ENCODE results near the gene LMO7. TPM values are rescaled to one million over a fixed set of nuclear protein-coding genes. Genes with fewer than 3 reads are reported as not detected.

Gene LMO7
- total and polyA plus RNA-seq, 2 of the 4 experiments (the other 2 are of a cell fraction) = 266 to 367 TPM

DNA sequence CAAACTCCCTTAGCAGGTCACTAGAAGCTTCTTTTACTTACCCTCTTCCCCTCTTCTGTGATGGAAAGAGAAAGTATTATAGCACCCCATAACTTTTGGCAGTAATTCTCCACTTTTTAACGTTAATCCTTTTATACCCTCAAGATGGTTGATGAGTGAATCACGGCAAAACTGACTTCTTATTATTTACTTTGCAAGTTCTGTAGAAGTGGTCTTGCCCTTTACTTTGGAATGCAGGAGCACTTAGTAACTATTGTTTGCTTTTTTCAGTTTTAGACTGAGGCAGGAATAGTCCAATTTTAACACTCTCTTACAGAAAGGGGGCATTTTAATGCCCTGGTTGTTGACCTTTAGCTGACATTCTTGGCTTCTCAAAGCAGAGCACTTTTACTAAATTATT, 260.1 kb downstream of the LMO7 start:
- Histone ChIP-seq H2AK5ac (ENCODE audit: low read depth, low read length) (no peak overlapping the region), H3K4me2 (ENCODE audit: low read depth, low read length) (no peak overlapping the region), H4K8ac (ENCODE audit: low read depth in 2 of 2, low read length in 2 of 2) (no peak overlapping the region), H3K27ac (ENCODE audit: insufficient read depth, low read length) (no peak overlapping the region), H3K9me1 (ENCODE audit: insufficient read depth, low read length) (no peaks in the 10 kb centered on the region), H2BK20ac (ENCODE audit: low read depth, low read length) (no peak overlapping the region), H2AK9ac (replicated peaks; ENCODE audit: low read depth, low read length, poor library complexity) (no peak overlapping the region), H3K4me1 (ENCODE audit: control insufficient read depth, insufficient read depth, low read length) (no peaks in the 10 kb centered on the region), H3K14ac (replicated peaks; ENCODE audit: low read depth, low read length) (no peak overlapping the region), H2AFZ (replicated peaks; ENCODE audit: low read length, poor library complexity) (no peak overlapping the region), H3K4me3 (ENCODE audit: insufficient read depth, low read depth, low read length) (no peak overlapping the region), H3K79me1 (ENCODE audit: low read depth in 1 of 2, low read length in 2 of 2) (no peaks in the 10 kb centered on the region), H2BK15ac (ENCODE audit: low read depth, low read length) (no peak overlapping the region), H3K23ac (ENCODE audit: low read depth, low read length) (no peak overlapping the region), H2BK5ac (ENCODE audit: low read depth, low read length, poor library complexity, severe bottlenecking) (no peak overlapping the region), H3K27me3 (ENCODE audit: control insufficient read depth, insufficient read depth, low read length) (peaks cover 2% of the 10 kb centered on the region; the same call in 1 of the 2 replicates), H4K91ac (ENCODE audit: insufficient read depth, low read depth, low read length) (no peak overlapping the region), H3K4ac (ENCODE audit: low read depth, low read length) (no peak overlapping the region), H3K36me3 (ENCODE audit: control insufficient read depth, insufficient read depth, low read length) (no peaks in the 10 kb centered on the region), H4K5ac (ENCODE audit: low read depth, low read length) (no peak overlapping the region), H3K56ac (ENCODE audit: extremely low read depth, insufficient read depth, low read length) (no peak overlapping the region), H3K9me3 (ENCODE audit: control insufficient read depth, insufficient read depth, low read length) (no peaks in the 10 kb centered on the region), H2BK120ac (ENCODE audit: low read depth, low read length) (no peak overlapping the region), H3K18ac (ENCODE audit: low read depth, low read length) (no peak overlapping the region), H3K9ac (ENCODE audit: low read depth, low read length) (no peak overlapping the region), H4K20me1 (ENCODE audit: insufficient read depth, low read length) (no peaks in the 10 kb centered on the region)
- no TSS peak for BruUV-seq (replicated peaks)
- ChIA-PET CTCF (interaction anchor here (1.2 kb wide), 1 partner anchor 20 kb away, joined by 3 read pairs; no protein-coding TSS in a partner anchor), POLR2A (ENCODE audit: unreplicated experiment) (interaction anchor here (0.6 kb wide), 1 partner anchor 11 kb away, joined by 3 read pairs; no protein-coding TSS in a partner anchor)
- peak; percentile 3 for DNase-seq
- in situ Hi-C loops (cut with MboI; ENCODE audit: low sequenced_read_pairs) (no loop called here), intact Hi-C loops (cut with micrococcal nuclease) (no loop called here), dilution Hi-C loops (cut with HindIII; ENCODE audit: low sequenced_read_pairs, unreplicated experiment) (no loop called here)
- peak; percentile 42 for ATAC-seq (ENCODE audit: low read depth)
- WGBS, 2 experiments (ENCODE audit: extremely low coverage in 2 of 2, insufficient read length in 1 of 2) = no CpG with 5 or more reads among the region's 2 CpGs
- no peak for TF ChIP-seq RFX5 (IDR thresholded peaks at IDR 0.05; ENCODE audit: low read depth, low read length)
- no peak for TF ChIP-seq POLR2A (IDR thresholded peaks at IDR 0.05; ENCODE audit: low read depth, low read length)
- TF ChIP-seq FOS (IDR thresholded peaks at IDR 0.05; ENCODE audit: low read depth, low read length) = no peak
- TF ChIP-seq, protein P1, sequence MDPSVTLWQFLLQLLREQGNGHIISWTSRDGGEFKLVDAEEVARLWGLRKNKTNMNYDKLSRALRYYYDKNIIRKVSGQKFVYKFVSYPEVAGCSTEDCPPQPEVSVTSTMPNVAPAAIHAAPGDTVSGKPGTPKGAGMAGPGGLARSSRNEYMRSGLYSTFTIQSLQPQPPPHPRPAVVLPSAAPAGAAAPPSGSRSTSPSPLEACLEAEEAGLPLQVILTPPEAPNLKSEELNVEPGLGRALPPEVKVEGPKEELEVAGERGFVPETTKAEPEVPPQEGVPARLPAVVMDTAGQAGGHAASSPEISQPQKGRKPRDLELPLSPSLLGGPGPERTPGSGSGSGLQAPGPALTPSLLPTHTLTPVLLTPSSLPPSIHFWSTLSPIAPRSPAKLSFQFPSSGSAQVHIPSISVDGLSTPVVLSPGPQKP (IDR thresholded peaks at IDR 0.05; ENCODE audit: borderline replicate concordance, low read depth, low read length) = no peak
- TF ChIP-seq CTCF (conservative IDR thresholded peaks at IDR 0.05; ENCODE audit: low read depth, low read length) = no peak
- no peak for TF ChIP-seq MAZ (IDR thresholded peaks at IDR 0.05; ENCODE audit: borderline replicate concordance, low read depth, low read length)
- TF ChIP-seq RCOR1 (IDR thresholded peaks at IDR 0.05; ENCODE audit: insufficient replicate concordance, low read length) = no peak
- no peak for TF ChIP-seq NFE2L2 (IDR thresholded peaks at IDR 0.05; ENCODE audit: low read depth, low read length)
- no peak for TF ChIP-seq CEBPB (IDR thresholded peaks at IDR 0.05; ENCODE audit: low read depth, low read length)
